ENCODE results near the gene DAAM1. TPM values are rescaled to one million over a fixed set of nuclear protein-coding genes. Genes with fewer than 3 reads are reported as not detected.

The DAAM1 gene
- total and polyA plus RNA-seq, 3 donors from 2014 or later, result 23.9 to 57.3 (median 54.6) TPM

DNA sequence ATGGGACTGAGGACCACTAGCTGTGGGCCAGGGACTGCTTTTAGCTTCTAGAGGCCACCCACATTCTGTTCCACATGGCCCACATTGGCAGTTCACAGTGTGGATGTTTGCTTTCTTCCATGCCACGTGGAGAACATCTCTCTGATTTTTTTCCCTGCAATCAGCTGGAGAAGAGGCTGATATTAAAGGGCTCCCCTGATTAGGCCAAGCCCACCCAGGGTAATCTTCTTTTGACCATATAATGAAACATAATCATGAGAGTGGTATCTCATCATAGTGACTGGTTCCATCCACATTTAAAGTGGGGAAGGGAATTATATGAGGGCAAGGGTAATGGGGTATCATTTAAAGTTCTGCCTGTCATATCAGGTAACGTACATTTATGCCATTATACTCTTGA, 15.8 kb downstream of the DAAM1 start:
- Histone ChIP-seq H3K27ac (no peak overlapping the region), H3K9me3 (no peaks in the 10 kb centered on the region)

DNA sequence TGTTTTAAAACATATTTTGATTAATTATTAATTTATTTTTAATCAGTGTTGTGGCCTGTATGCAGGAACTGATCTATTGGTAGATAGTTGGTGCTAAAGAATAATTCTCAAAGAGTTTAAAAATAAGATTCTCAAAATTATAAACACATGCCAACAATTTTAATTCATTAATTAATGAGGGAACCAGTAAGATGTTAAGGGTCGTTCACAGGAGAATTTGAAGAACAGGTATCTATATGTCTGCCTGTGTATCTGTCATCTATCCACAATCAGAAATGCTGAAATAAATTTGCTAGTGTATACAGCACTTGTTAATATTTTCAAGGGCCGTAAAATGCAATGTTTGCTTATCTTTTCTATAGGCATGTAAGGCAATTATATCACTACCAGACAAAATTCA, 18.4 kb downstream of the DAAM1 start:
- no peak overlapping the region for H3K4me3 ChIP-seq
- no peak for TF ChIP-seq POLR2A (IDR thresholded peaks at IDR 0.05)
- TF ChIP-seq, protein P1, sequence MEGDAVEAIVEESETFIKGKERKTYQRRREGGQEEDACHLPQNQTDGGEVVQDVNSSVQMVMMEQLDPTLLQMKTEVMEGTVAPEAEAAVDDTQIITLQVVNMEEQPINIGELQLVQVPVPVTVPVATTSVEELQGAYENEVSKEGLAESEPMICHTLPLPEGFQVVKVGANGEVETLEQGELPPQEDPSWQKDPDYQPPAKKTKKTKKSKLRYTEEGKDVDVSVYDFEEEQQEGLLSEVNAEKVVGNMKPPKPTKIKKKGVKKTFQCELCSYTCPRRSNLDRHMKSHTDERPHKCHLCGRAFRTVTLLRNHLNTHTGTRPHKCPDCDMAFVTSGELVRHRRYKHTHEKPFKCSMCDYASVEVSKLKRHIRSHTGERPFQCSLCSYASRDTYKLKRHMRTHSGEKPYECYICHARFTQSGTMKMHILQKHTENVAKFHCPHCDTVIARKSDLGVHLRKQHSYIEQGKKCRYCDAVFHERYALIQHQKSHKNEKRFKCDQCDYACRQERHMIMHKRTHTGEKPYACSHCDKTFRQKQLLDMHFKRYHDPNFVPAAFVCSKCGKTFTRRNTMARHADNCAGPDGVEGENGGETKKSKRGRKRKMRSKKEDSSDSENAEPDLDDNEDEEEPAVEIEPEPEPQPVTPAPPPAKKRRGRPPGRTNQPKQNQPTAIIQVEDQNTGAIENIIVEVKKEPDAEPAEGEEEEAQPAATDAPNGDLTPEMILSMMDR (IDR thresholded peaks at IDR 0.05), result no peak
- intact Hi-C loops (cut with DNase I; ENCODE audit: low total_unique reads), result no loop called here
- H3K36me3 ChIP-seq (ENCODE audit: low read depth, missing control alignments), result no peaks in the 10 kb centered on the region
- H3K27me3 ChIP-seq, result no peaks in the 10 kb centered on the region
- 95 to 96% methylated on average over 2 of the region's 2 CpGs for WGBS, 2 donors
- DNase-seq, result no peak
- no peaks in the 10 kb centered on the region for H3K9me3 ChIP-seq
- no peaks in the 10 kb centered on the region for H3K4me1 ChIP-seq
- H3K27ac ChIP-seq, result no peak overlapping the region

More for the DNA sequence above, 15.8 kb downstream of the DAAM1 start:
- H3K4me3 ChIP-seq, result no peak overlapping the region
- H3K36me3 ChIP-seq (ENCODE audit: low read depth, missing control alignments), result no peaks in the 10 kb centered on the region
- peaks cover 14% of the 10 kb centered on the region for H3K4me1 ChIP-seq
- no peak for TF ChIP-seq POLR2A (IDR thresholded peaks at IDR 0.05)
- WGBS, 2 donors, result 68 to 78% methylated on average over 2 of the region's 2 CpGs
- H3K27me3 ChIP-seq, result no peaks in the 10 kb centered on the region
- intact Hi-C loops (cut with DNase I; ENCODE audit: low total_unique reads), result no loop called here
- no peak for DNase-seq

DNA sequence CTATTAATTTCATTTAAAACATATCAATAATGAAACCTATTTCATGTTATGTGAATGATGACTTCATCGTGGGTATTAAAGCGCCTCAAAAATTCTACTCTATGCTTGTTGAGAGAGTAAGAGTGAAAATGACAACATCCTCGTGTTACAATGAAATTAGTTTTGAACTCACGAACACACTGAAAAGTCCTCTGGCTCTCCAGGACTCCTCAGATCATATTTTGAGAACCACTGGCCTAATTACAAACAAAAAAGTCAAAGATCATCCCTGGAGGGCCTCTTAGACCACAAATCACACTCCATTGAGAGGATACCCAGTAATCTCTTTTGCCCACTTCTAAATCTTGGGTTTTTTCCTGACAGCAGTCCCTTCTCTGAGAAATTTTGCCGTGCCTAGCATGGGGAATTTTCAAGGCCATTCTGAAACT, 19.1 kb downstream of the DAAM1 start:
- intact Hi-C loops (cut with DNase I; ENCODE audit: low total_unique reads), result no loop called here
- WGBS, 2 donors, result 70 to 78% methylated on average over 5 of the region's 5 CpGs
- Histone ChIP-seq H3K4me3 (no peak overlapping the region), H3K4me1 (peaks cover 1% of the 10 kb centered on the region), H3K36me3 (ENCODE audit: low read depth, missing control alignments) (no peaks in the 10 kb centered on the region), H3K9me3 (no peaks in the 10 kb centered on the region), H3K27me3 (no peaks in the 10 kb centered on the region), H3K27ac (no peak overlapping the region)
- TF ChIP-seq POLR2A (IDR thresholded peaks at IDR 0.05), result no peak
- TF ChIP-seq, protein P1 (IDR thresholded peaks at IDR 0.05), result no peak
- DNase-seq, result no peak

DNA sequence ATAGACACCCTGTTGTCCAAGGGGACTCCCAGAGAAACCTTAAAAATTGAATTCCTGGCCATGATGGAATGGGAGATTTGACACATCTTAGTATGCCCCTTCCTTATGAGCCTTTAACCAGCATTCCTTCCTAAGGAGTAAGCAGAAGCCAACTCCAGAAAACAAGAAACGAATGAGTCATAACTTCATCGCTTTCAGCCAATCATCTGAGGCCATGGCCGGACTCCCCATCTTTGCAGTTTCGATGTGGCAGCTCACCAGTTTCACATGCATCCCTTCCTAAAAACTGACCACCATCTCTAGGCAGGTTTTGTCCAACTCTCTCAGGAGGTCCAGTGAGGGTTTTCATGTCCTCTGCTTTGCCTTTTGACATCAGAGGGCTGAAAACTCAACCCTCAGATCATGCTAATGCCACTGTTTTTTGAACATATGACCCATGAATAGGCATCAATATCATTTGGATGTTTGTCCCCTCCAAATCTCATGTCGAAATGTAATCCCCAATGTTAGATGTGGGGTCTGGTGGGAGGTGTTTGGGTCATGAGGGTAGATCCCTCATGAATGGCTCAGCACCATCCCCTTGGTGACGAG, 19.9 kb downstream of the DAAM1 start:
- Histone ChIP-seq H3K4me1 (peaks cover 6% of the 10 kb centered on the region), H3K9me3 (no peaks in the 10 kb centered on the region), H3K4me3 (no peak overlapping the region), H3K27me3 (no peaks in the 10 kb centered on the region), H3K27ac (no peak overlapping the region), H3K36me3 (ENCODE audit: low read depth, missing control alignments) (no peaks in the 10 kb centered on the region)
- WGBS, 2 donors, result 92 to 95% methylated on average over 6 of the region's 6 CpGs
- intact Hi-C loops (cut with DNase I; ENCODE audit: low total_unique reads), result no loop called here
- no peak for DNase-seq
- no peak for TF ChIP-seq POLR2A (IDR thresholded peaks at IDR 0.05)
- TF ChIP-seq, protein P1 (IDR thresholded peaks at IDR 0.05), result no peak

DNA sequence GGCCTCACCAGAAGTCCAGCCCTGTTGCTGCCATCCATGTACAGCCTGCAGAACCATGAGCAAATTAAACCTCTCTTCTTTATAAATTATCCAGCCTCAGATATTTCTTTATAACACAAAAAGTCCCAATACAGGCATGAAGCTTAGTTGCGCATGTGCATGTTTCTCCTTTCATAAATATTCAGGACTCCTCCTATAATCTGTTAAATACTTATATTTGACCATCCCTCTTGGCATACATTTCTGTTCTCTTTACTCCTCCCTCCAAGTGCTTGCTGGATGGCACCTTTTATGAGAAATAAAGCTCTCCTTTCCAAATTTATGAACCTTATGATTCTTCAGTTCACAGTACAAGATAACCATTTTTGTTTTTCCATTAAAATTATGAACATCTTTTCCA, 20.5 kb downstream of the DAAM1 start:
- 92 to 100% methylated on average over 1 of the region's 1 CpG for WGBS, 2 donors
- intact Hi-C loops (cut with DNase I; ENCODE audit: low total_unique reads), result no loop called here
- no peak overlapping the region for H3K4me3 ChIP-seq
- no peaks in the 10 kb centered on the region for H3K9me3 ChIP-seq
- no peaks in the 10 kb centered on the region for H3K27me3 ChIP-seq
- H3K27ac ChIP-seq, result no peak overlapping the region
- no peaks in the 10 kb centered on the region for H3K36me3 ChIP-seq (ENCODE audit: low read depth, missing control alignments)
- H3K4me1 ChIP-seq, result peaks cover 6% of the 10 kb centered on the region
- no peak for DNase-seq
- TF ChIP-seq POLR2A (IDR thresholded peaks at IDR 0.05), result no peak
- TF ChIP-seq, protein P1 (IDR thresholded peaks at IDR 0.05), result no peak
